HG03460 (cell line): ENCODE results near the gene BICD1.
"Not testable (repeated sequence)": the region's sequence is repeated elsewhere in the genome, so short reads cannot be mapped to it uniquely, and the experiment has no call there.

Source experiments
- ATAC-seq: cut with Tn5 transposase; IDR thresholded peaks from one replicate; pipeline ENCODE4 v1.9.1; 2021; ENCODE audit not compliant: unreplicated experiment

BICD1 gene

GRCh38 chr12:32106517-32107358, at the start of gene BICD1:
BICD1 (plus strand) TSS chr12:32106847; CDS start chr12:32107332, 485 bp downstream.
- ATAC-seq = peak; percentile 82

- ATAC-seq = no peak
Observed at GRCh38 chr12:32061033-32061432, 45.6 kb upstream of the BICD1 start.

- ATAC-seq = no peak
Observed at GRCh38 chr12:32062881-32063280, 43.8 kb upstream of the BICD1 start.

- no peak for ATAC-seq
Observed at GRCh38 chr12:32063796-32064195, 42.9 kb upstream of the BICD1 start.

GRCh38 chr12:32066206-32066605, 40.4 kb upstream of the BICD1 start:
- no peak for ATAC-seq

GRCh38 chr12:32069071-32069470, 37.6 kb upstream of the BICD1 start:
- ATAC-seq = no peak

- ATAC-seq = no peak
Observed at GRCh38 chr12:32069731-32070130, 36.9 kb upstream of the BICD1 start.

- ATAC-seq = no peak
Observed at GRCh38 chr12:32070370-32070769, 36.3 kb upstream of the BICD1 start.

GRCh38 chr12:32072102-32072501, 34.5 kb upstream of the BICD1 start:
- no peak for ATAC-seq

GRCh38 chr12:32074432-32074831, 32.2 kb upstream of the BICD1 start:
- ATAC-seq = no peak

- ATAC-seq = no peak
Observed at GRCh38 chr12:32076941-32077340, 29.7 kb upstream of the BICD1 start.

GRCh38 chr12:32080435-32080834, 26.2 kb upstream of the BICD1 start:
- no peak for ATAC-seq

GRCh38 chr12:32083489-32083888, 23.2 kb upstream of the BICD1 start:
- ATAC-seq = no peak

- ATAC-seq = no peak
Observed at GRCh38 chr12:32084017-32084688, 22.5 kb upstream of the BICD1 start.

- ATAC-seq = no peak
Observed at GRCh38 chr12:32084753-32085152, 21.9 kb upstream of the BICD1 start.

GRCh38 chr12:32087306-32087705, 19.3 kb upstream of the BICD1 start:
- ATAC-seq = no peak

- ATAC-seq = no peak
Observed at GRCh38 chr12:32089156-32089555, 17.5 kb upstream of the BICD1 start.

- no peak for ATAC-seq
Observed at GRCh38 chr12:32089586-32089985, 17.1 kb upstream of the BICD1 start.

- no peak for ATAC-seq
Observed at GRCh38 chr12:32091696-32092095, 15.0 kb upstream of the BICD1 start.

- ATAC-seq = no peak
Observed at GRCh38 chr12:32098112-32098511, 8.5 kb upstream of the BICD1 start.

GRCh38 chr12:32099275-32099674, 7.4 kb upstream of the BICD1 start:
- not testable (repeated sequence) for ATAC-seq

- ATAC-seq = no peak
Observed at GRCh38 chr12:32100361-32100760, 6.3 kb upstream of the BICD1 start.
